Panc1 (cell line): ENCODE results near the gene GRSF1. TPM values are rescaled to one million over a fixed set of nuclear protein-coding genes. Genes with fewer than 3 reads are reported as not detected.

Source experiments
- ATAC-seq: fragments of 200-7000 bp; cut with Tn5 transposase; 2 replicates; pipeline ENCODE4 v1.9.1; 2020; ENCODE audit warnings: mild to moderate bottlenecking, moderate library complexity
- BruUV-seq: library from RNA; stranded (reverse); fragments of 400-500 nt; replicated peaks from 2 replicates; lab custom pipeline; 2021; lab: Mats Ljungman, UMichigan
- CTCF ChIA-PET: fragments of 300-600 bp; sonication (Branson Sonifier 250); formaldehyde crosslinking; loops from one replicate; lab custom pipeline; 2022; ENCODE audit warnings: antibody characterized with exemption; lab: Charles Lee
- POLR2A ChIA-PET: fragments of 300-600 bp; sonication (Branson Sonifier 250); formaldehyde crosslinking; loops from one replicate; lab custom pipeline; 2022; ENCODE audit warnings: antibody characterized with exemption; lab: Charles Lee
- DNase-seq: peaks from one replicate; pipeline ENCODE4 v3.0.0-alpha.2; 2010; ENCODE audit warnings: low read depth, low spot score
- H3K27ac ChIP-seq: 2 replicates; pipeline ENCODE4 v1.5.1; 2011; ENCODE audit warnings: mild to moderate bottlenecking, low read length, inconsistent platforms
- H3K27me3 ChIP-seq: fragments of 200-500 bp; sonication (Bioruptor generic); 2 replicates; pipeline ENCODE4 v1.6.0; 2014; ENCODE audit warnings: low read length, inconsistent platforms; ENCODE audit not compliant: control insufficient read depth, insufficient read depth
- H3K36me3 ChIP-seq: fragments of 200-500 bp; sonication (Bioruptor generic); 2 replicates; pipeline ENCODE4 v1.5.1; 2014; ENCODE audit warnings: inconsistent platforms, mild to moderate bottlenecking, low read length, moderate library complexity; ENCODE audit not compliant: control insufficient read depth, insufficient read depth
- H3K4me1 ChIP-seq: 2 replicates; pipeline ENCODE4 v1.5.1; 2011; ENCODE audit warnings: inconsistent platforms, mild to moderate bottlenecking, low read length, moderate library complexity; ENCODE audit not compliant: control insufficient read depth, insufficient read depth
- H3K4me3 ChIP-seq, 2 experiments: 2 replicates each; pipeline ENCODE4 v1.5.1; 2011 to 2012; ENCODE audit warnings: low read depth in 2 of 2, low read length in 2 of 2, mild to moderate bottlenecking in 2 of 2, inconsistent platforms in 1 of 2, moderate library complexity in 1 of 2
- H3K9me3 ChIP-seq: fragments of 200-500 bp; sonication (Bioruptor generic); 2 replicates; pipeline ENCODE4 v1.5.1; 2014; ENCODE audit warnings: low read depth, mild to moderate bottlenecking, inconsistent platforms, low read length, moderate library complexity; ENCODE audit not compliant: control insufficient read depth, insufficient read depth
- POLR2AphosphoS5 ChIP-seq: IDR thresholded peaks from 2 replicates; pipeline ENCODE4 v1.6.1; 2012; ENCODE audit warnings: mild to moderate bottlenecking, low read depth, low read length, moderate library complexity
- SIN3A ChIP-seq: IDR thresholded peaks from 2 replicates; pipeline ENCODE4 v1.6.1; 2012; ENCODE audit warnings: low read depth, mild to moderate bottlenecking, low read length, moderate library complexity, borderline replicate concordance; ENCODE audit not compliant: insufficient read depth
- TCF7L2 ChIP-seq: IDR thresholded peaks from 2 replicates; pipeline ENCODE4 v1.6.1; 2011; ENCODE audit warnings: mild to moderate bottlenecking, low read depth, low read length, inconsistent platforms
- in situ Hi-C: cut with HindIII; loops from 2 replicates; pipeline ENCODE4 v1.10.0; 2016; ENCODE audit warnings: low sequenced_read_pairs, low pct_unique_long_range_greater_than_20kb
- intact Hi-C: fragments of 100-400 bp; cut with micrococcal nuclease; formaldehyde crosslinking; loops from one replicate; pipeline ENCODE4 v1.10.0; 2022; ENCODE audit not compliant: unreplicated experiment
- total RNA-seq: library from RNA; stranded (reverse); gene quantifications from one replicate; pipeline ENCODE4 v1.2.1, GENCODE V29; 2021; ENCODE audit not compliant: unreplicated experiment
- TF ChIP-seq, protein P1 (sequence below), 2 experiments: IDR thresholded peaks; 2 replicates each; pipeline ENCODE4 v1.6.1; 2011 to 2012; ENCODE audit warnings: low read depth in 2 of 2, control low read depth in 1 of 2, low read length in 1 of 2, mild to moderate bottlenecking in 1 of 2, moderate library complexity in 1 of 2; ENCODE audit not compliant: insufficient read depth in 1 of 2
- TF ChIP-seq, protein P2 (sequence below): fragments of 450-650 bp; IDR thresholded peaks from 2 replicates; pipeline ENCODE4 v1.5.1; 2017; ENCODE audit warnings: mild to moderate bottlenecking

Gene GRSF1
- total RNA-seq, 1 experiment from 2014 or later, result 59.9 TPM

DNA sequence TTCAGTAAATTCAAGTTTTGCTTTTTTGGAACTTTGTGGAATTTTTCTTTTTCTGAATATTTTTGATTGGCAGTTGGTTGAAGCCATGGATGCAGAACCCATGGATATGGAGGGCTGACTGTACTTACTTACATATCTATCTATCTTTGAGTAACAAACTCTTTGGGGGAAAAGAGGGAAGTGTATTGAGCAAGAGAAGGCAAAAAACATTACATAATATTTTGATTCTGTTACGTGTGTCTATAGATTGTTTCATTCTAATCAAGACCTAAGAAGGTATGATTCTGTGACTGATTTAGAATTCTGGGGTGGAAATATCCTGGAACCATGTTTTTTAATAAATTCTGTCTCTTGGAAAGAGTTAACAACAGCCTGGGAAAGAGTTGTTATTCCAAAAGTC is 31.5 kb downstream of the GRSF1 start:
- in situ Hi-C loops (no loop called here), intact Hi-C loops (no loop called here)
- no peak for ATAC-seq
- Histone ChIP-seq H3K4me1 (no peaks in the 10 kb centered on the region), H3K9me3 (no peaks in the 10 kb centered on the region), H3K27ac (no peak overlapping the region), H3K27me3 (no peaks in the 10 kb centered on the region), H3K4me3 (no peak overlapping the region), H3K36me3 (no peaks in the 10 kb centered on the region)
- TF ChIP-seq, protein P1, sequence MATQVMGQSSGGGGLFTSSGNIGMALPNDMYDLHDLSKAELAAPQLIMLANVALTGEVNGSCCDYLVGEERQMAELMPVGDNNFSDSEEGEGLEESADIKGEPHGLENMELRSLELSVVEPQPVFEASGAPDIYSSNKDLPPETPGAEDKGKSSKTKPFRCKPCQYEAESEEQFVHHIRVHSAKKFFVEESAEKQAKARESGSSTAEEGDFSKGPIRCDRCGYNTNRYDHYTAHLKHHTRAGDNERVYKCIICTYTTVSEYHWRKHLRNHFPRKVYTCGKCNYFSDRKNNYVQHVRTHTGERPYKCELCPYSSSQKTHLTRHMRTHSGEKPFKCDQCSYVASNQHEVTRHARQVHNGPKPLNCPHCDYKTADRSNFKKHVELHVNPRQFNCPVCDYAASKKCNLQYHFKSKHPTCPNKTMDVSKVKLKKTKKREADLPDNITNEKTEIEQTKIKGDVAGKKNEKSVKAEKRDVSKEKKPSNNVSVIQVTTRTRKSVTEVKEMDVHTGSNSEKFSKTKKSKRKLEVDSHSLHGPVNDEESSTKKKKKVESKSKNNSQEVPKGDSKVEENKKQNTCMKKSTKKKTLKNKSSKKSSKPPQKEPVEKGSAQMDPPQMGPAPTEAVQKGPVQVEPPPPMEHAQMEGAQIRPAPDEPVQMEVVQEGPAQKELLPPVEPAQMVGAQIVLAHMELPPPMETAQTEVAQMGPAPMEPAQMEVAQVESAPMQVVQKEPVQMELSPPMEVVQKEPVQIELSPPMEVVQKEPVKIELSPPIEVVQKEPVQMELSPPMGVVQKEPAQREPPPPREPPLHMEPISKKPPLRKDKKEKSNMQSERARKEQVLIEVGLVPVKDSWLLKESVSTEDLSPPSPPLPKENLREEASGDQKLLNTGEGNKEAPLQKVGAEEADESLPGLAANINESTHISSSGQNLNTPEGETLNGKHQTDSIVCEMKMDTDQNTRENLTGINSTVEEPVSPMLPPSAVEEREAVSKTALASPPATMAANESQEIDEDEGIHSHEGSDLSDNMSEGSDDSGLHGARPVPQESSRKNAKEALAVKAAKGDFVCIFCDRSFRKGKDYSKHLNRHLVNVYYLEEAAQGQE (IDR thresholded peaks at IDR 0.05; ENCODE audit: insufficient read depth in 1 of 2, low read depth in 2 of 2, low read length in 1 of 2), result no peak
- TF ChIP-seq TCF7L2 (no peak), SIN3A (no peak), POLR2AphosphoS5 (no peak)
- TF ChIP-seq, protein P2, sequence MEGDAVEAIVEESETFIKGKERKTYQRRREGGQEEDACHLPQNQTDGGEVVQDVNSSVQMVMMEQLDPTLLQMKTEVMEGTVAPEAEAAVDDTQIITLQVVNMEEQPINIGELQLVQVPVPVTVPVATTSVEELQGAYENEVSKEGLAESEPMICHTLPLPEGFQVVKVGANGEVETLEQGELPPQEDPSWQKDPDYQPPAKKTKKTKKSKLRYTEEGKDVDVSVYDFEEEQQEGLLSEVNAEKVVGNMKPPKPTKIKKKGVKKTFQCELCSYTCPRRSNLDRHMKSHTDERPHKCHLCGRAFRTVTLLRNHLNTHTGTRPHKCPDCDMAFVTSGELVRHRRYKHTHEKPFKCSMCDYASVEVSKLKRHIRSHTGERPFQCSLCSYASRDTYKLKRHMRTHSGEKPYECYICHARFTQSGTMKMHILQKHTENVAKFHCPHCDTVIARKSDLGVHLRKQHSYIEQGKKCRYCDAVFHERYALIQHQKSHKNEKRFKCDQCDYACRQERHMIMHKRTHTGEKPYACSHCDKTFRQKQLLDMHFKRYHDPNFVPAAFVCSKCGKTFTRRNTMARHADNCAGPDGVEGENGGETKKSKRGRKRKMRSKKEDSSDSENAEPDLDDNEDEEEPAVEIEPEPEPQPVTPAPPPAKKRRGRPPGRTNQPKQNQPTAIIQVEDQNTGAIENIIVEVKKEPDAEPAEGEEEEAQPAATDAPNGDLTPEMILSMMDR, result no peak
- ChIA-PET CTCF (no interaction called here), POLR2A (no interaction called here)
- no peak for DNase-seq
- BruUV-seq, result no TSS peak

DNA sequence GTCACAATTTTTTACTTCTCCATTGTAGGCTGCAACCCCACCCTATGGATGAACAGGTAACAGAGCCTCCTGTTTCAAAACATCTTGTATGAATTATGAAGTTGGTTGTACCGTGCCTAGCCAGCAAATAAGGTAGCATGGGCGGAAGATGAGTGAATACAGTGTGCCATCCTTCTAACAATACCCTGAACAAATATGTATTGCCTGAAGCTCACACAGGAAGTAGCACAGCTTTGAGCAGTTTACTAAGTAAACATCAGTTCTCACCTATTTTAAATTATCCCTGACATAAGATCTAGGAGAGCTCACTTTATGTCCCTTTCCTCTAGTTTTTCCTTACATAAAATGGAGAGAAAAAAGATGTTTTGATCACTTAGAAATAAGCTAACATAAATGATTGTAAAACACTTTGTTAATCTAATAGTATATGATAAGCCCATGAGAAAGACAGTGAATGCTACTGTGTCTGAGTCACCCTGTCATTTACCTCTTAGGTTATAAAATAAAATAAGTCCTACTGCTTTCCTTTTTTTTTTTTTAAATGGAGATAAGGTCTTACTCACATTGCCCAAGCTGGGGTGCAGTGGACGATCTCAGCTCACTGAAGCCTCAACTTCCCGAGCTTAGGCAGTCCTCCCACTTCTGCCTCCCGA is 36.6 kb downstream of the GRSF1 start:
- intact Hi-C loops, result no loop called here
- H3K9me3 ChIP-seq, result no peaks in the 10 kb centered on the region
- no peak overlapping the region for H3K4me3 ChIP-seq
- TF ChIP-seq TCF7L2 (no peak), SIN3A (no peak), POLR2AphosphoS5 (no peak)
- TF ChIP-seq, protein P1 (IDR thresholded peaks at IDR 0.05; ENCODE audit: insufficient read depth in 1 of 2, low read depth in 2 of 2, low read length in 1 of 2), result no peak
- TF ChIP-seq, protein P2, result no peak
- H3K27me3 ChIP-seq, result no peaks in the 10 kb centered on the region
- CTCF ChIA-PET, result no interaction called here
- in situ Hi-C loops, result no loop called here
- DNase-seq (no peak), ATAC-seq (no peak)
- H3K36me3 ChIP-seq, result no peaks in the 10 kb centered on the region
- no peaks in the 10 kb centered on the region for H3K4me1 ChIP-seq
- BruUV-seq, result no TSS peak
- H3K27ac ChIP-seq, result no peak overlapping the region
- POLR2A ChIA-PET, result no interaction called here
